H1 (cell line): ENCODE results near the gene CRHBP. TPM values are rescaled to one million over a fixed set of nuclear protein-coding genes. Genes with fewer than 3 reads are reported as not detected.

Source experiments
- ATF3 ChIP-seq: IDR thresholded peaks from 2 replicates; pipeline ENCODE4 v1.6.1; 2011; ENCODE audit warnings: low read depth, mild to moderate bottlenecking, low read length; ENCODE audit not compliant: insufficient read depth
- CHD2 ChIP-seq: IDR thresholded peaks from 2 replicates; pipeline ENCODE4 v1.6.1; 2012; ENCODE audit warnings: low read length, improper control_type of control experiment
- KDM4A ChIP-seq: IDR thresholded peaks from one replicate; pipeline ENCODE4 v1.7.1; 2012; ENCODE audit warnings: low read depth, mild to moderate bottlenecking, moderate library complexity, low read length, inconsistent platforms; ENCODE audit not compliant: severe bottlenecking
- SIX5 ChIP-seq: IDR thresholded peaks from 2 replicates; pipeline ENCODE4 v1.6.1; 2011; ENCODE audit warnings: mild to moderate bottlenecking, low read depth, low read length
- TAF7 ChIP-seq: optimal IDR thresholded peaks from 2 replicates; pipeline ENCODE3; 2011; ENCODE audit warnings: low read depth, mild to moderate bottlenecking, inconsistent platforms, low read length, moderate library complexity, borderline replicate concordance
- TCF12 ChIP-seq: IDR thresholded peaks from 2 replicates; pipeline ENCODE4 v1.6.1; 2011; ENCODE audit warnings: low read depth, mild to moderate bottlenecking, low read length
- YY1 ChIP-seq: IDR thresholded peaks from 2 replicates; pipeline ENCODE4 v1.6.1; 2011; ENCODE audit warnings: low read depth, mild to moderate bottlenecking, low read length
- polyA plus RNA-seq, 7 experiments: library from polyadenylated mRNA; depleted of rRNA in 3 of 7; stranded (reverse) in 5 of 7; unstranded in 2 of 7; fragments of >200 nt in 5 of 7; fragments of 200-250 nt in 2 of 7; gene quantifications; 1 replicate in 5 of 7; 2 replicates in 1 of 7; 4 replicates in 1 of 7; pipeline versions ENCODE4 v1.2.1 to v1.2.3, GENCODE V29; 2011 to 2013; ENCODE audit warnings: missing spikeins in 2 of 7, mixed read lengths in 2 of 7
- total RNA-seq: library from RNA; stranded (reverse); fragmentation: NEBNext Ultra II Directional; extraction: Animal tissue kit (Norgen Biotek cat#: 25700); gene quantifications from 2 replicates; pipeline ENCODE4 v1.2.1, GENCODE V29; 2021

CRHBP gene
- total and polyA plus RNA-seq, 2 of the 8 experiments (the other 6 are each of a cell fraction or from before 2014, with no cell fraction given): 0.30 TPM; not detected in 1

GRCh38 chr5:76982450-76982849 is 29.6 kb downstream of the CRHBP start (continued):
- TF ChIP-seq KDM4A: no peak
- no peak for TF ChIP-seq CHD2
- TF ChIP-seq ATF3: no peak
- no peak for TF ChIP-seq TAF7
- no peak for TF ChIP-seq TCF12
- no peak for TF ChIP-seq YY1
- no peak for TF ChIP-seq SIX5
